ENCODE measurements around the gene MOB4.

- TF ChIP-seq ETV6 (conservative IDR thresholded peaks at IDR 0.05 in 1 of 2, IDR thresholded peaks at IDR 0.05 in 1 of 2; ENCODE audit: borderline replicate concordance in 1 of 2, low read depth in 1 of 2) (no peak), SP1 (IDR thresholded peaks at IDR 0.05; ENCODE audit: low read depth, low read length) (no peak), HDAC6 (IDR thresholded peaks at IDR 0.05; ENCODE audit: unreplicated experiment) (no peak), CTCF (IDR thresholded peaks at IDR 0.05 in 2 of 3, conservative IDR thresholded peaks at IDR 0.05 in 1 of 3; ENCODE audit: control insufficient read depth in 2 of 3, extremely low read depth in 1 of 3, insufficient read depth in 1 of 3, low read depth in 3 of 3, low read length in 3 of 3) (no peak), TAF1 (IDR thresholded peaks at IDR 0.05; ENCODE audit: borderline replicate concordance, low read depth, low read length) (no peak), JUND (IDR thresholded peaks at IDR 0.05; ENCODE audit: low read depth, low read length) (no peak), EZH2 (IDR thresholded peaks at IDR 0.05; ENCODE audit: borderline replicate concordance, control insufficient read depth, low read depth, low read length) (no peak), MTA3 (IDR thresholded peaks at IDR 0.05; ENCODE audit: borderline replicate concordance, low read length) (no peak), ZNF217 (IDR thresholded peaks at IDR 0.05) (no peak), POLR2AphosphoS5 (IDR thresholded peaks at IDR 0.05; ENCODE audit: low read length) (no peak), ATF7 (IDR thresholded peaks at IDR 0.05; ENCODE audit: low read depth) (no peak)
- TF ChIP-seq, protein P1, sequence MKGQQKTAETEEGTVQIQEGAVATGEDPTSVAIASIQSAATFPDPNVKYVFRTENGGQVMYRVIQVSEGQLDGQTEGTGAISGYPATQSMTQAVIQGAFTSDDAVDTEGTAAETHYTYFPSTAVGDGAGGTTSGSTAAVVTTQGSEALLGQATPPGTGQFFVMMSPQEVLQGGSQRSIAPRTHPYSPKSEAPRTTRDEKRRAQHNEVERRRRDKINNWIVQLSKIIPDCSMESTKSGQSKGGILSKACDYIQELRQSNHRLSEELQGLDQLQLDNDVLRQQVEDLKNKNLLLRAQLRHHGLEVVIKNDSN (IDR thresholded peaks at IDR 0.05; ENCODE audit: borderline replicate concordance, extremely low read length, insufficient read depth, low read depth, low read length): no peak
Observed at GRCh38 chr2:197577446-197577845, 61.6 kb downstream of the MOB4 start.
